Muscle of arm (tissue), 12 donors: ENCODE measurements around the gene CELF2. TPM values are rescaled to one million over a fixed set of nuclear protein-coding genes. Genes with fewer than 3 reads are reported as not detected.

Source experiments
- DNase-seq: peaks from one replicate; pipeline ENCODE4 v3.0.0-alpha.2; 2013
- polyA plus RNA-seq, 12 donors: library from polyadenylated mRNA; unstranded; fragments of 120-200 nt; gene quantifications; one replicate each; pipeline ENCODE4 v1.2.1, GENCODE V29; 2013; ENCODE audit not compliant: insufficient read length in 12 of 12

The CELF2 gene
- polyA plus RNA-seq, 12 donors: 60.3 to 93.7 (median 77.8) TPM

GRCh38 chr10:11270135-11270857, 252.6 kb downstream of the CELF2 start:
- peak; percentile 80 for DNase-seq

GRCh38 chr10:11270858-11271179, 253.1 kb downstream of the CELF2 start:
- DNase-seq: no peak

- DNase-seq: no peak
These were observed 255.3 kb downstream of the CELF2 start for GRCh38 chr10:11272915-11273389.

- DNase-seq: no peak
These were observed 256.8 kb downstream of the CELF2 start for GRCh38 chr10:11274452-11274851.

- DNase-seq: no peak
These were observed 258.0 kb downstream of the CELF2 start for GRCh38 chr10:11275651-11276050.

GRCh38 chr10:11276449-11276990, 258.8 kb downstream of the CELF2 start:
- DNase-seq: no peak

GRCh38 chr10:11279314-11279713, 261.6 kb downstream of the CELF2 start:
- no peak for DNase-seq

- no peak for DNase-seq
These were observed 262.7 kb downstream of the CELF2 start for GRCh38 chr10:11280187-11280932.

- DNase-seq: no peak
These were observed 264.5 kb downstream of the CELF2 start for GRCh38 chr10:11282156-11282555.

- no peak for DNase-seq
These were observed 265.0 kb downstream of the CELF2 start for GRCh38 chr10:11282661-11283060.

- DNase-seq: no peak
These were observed 266.8 kb downstream of the CELF2 start for GRCh38 chr10:11284291-11285085.

- no peak for DNase-seq
These were observed 267.5 kb downstream of the CELF2 start for GRCh38 chr10:11285171-11285570.

- DNase-seq: no peak
These were observed 268.7 kb downstream of the CELF2 start for GRCh38 chr10:11286261-11286852.

- DNase-seq: no peak
These were observed 270.6 kb downstream of the CELF2 start for GRCh38 chr10:11288302-11288701.

- DNase-seq: no peak
These were observed 272.7 kb downstream of the CELF2 start for GRCh38 chr10:11290156-11290890.

- no peak for DNase-seq
These were observed 275.1 kb downstream of the CELF2 start for GRCh38 chr10:11292576-11293302.

GRCh38 chr10:11293332-11293731, 275.7 kb downstream of the CELF2 start:
- DNase-seq: no peak

- DNase-seq: no peak
These were observed 277.3 kb downstream of the CELF2 start for GRCh38 chr10:11294831-11295450.

GRCh38 chr10:11295492-11295891, 277.8 kb downstream of the CELF2 start:
- no peak for DNase-seq

GRCh38 chr10:11297136-11297535, 279.5 kb downstream of the CELF2 start:
- DNase-seq: no peak
